ENCODE data around the gene ASCL2.

ASCL2 gene

GRCh38 chr11:2308713-2309112 is 38.3 kb upstream of the ASCL2 start:
- in situ Hi-C loops (cut with MboI; ENCODE audit: low pct_unique_long_range_greater_than_20kb, low sequenced_read_pairs, unreplicated experiment), result no loop called here
- TF ChIP-seq CTCF (IDR thresholded peaks at IDR 0.05; ENCODE audit: extremely low read depth, insufficient read depth, missing control alignments), result no peak

GRCh38 chr11:2307501-2308331 is 37.3 kb upstream of the ASCL2 start:
- in situ Hi-C loops (cut with MboI; ENCODE audit: low pct_unique_long_range_greater_than_20kb, low sequenced_read_pairs, unreplicated experiment), result no loop called here
- no peak for DNase-seq (ENCODE audit: low spot score)
- TF ChIP-seq CTCF (IDR thresholded peaks at IDR 0.05; ENCODE audit: extremely low read depth, insufficient read depth, missing control alignments), result no peak

More at GRCh38 chr11:2308713-2309112, 38.3 kb upstream of the ASCL2 start:
- DNase-seq (ENCODE audit: low spot score), result no peak

GRCh38 chr11:2306877-2307500 is 36.6 kb upstream of the ASCL2 start:
- no peak for DNase-seq (ENCODE audit: low spot score)
- in situ Hi-C loops (cut with MboI; ENCODE audit: low pct_unique_long_range_greater_than_20kb, low sequenced_read_pairs, unreplicated experiment), result no loop called here
- no peak for TF ChIP-seq CTCF (IDR thresholded peaks at IDR 0.05; ENCODE audit: extremely low read depth, insufficient read depth, missing control alignments)

- in situ Hi-C loops (cut with MboI; ENCODE audit: low pct_unique_long_range_greater_than_20kb, low sequenced_read_pairs, unreplicated experiment), result no loop called here
- DNase-seq (ENCODE audit: low spot score), result no peak
- no peak for TF ChIP-seq CTCF (IDR thresholded peaks at IDR 0.05; ENCODE audit: extremely low read depth, insufficient read depth, missing control alignments)
Observed at GRCh38 chr11:2306452-2306823, 36.0 kb upstream of the ASCL2 start.

- no peak for TF ChIP-seq CTCF (IDR thresholded peaks at IDR 0.05; ENCODE audit: extremely low read depth, insufficient read depth, missing control alignments)
- DNase-seq (ENCODE audit: low spot score), result no peak
- in situ Hi-C loops (cut with MboI; ENCODE audit: low pct_unique_long_range_greater_than_20kb, low sequenced_read_pairs, unreplicated experiment), result no loop called here
Observed at GRCh38 chr11:2305788-2306451, 35.5 kb upstream of the ASCL2 start.

- in situ Hi-C loops (cut with MboI; ENCODE audit: low pct_unique_long_range_greater_than_20kb, low sequenced_read_pairs, unreplicated experiment), result no loop called here
- peak; percentile 92 for TF ChIP-seq CTCF (IDR thresholded peaks at IDR 0.05; ENCODE audit: extremely low read depth, insufficient read depth, missing control alignments)
- peak; percentile 84 for DNase-seq (ENCODE audit: low spot score)
Observed at GRCh38 chr11:2305140-2305778, 34.9 kb upstream of the ASCL2 start.
